GM12878 (cell line): ENCODE measurements around the gene GPM6B. TPM values are rescaled to one million over a fixed set of nuclear protein-coding genes. Genes with fewer than 3 reads are reported as not detected.

Experiments used
- ATAC-seq: fragments of 200-7000 bp; cut with Tn5 transposase; 3 replicates; pipeline ENCODE4 v1.9.1; 2020; ENCODE audit warnings: mild to moderate bottlenecking, moderate library complexity
- BruUV-seq: library from RNA; stranded (reverse); fragments of 400-500 nt; replicated peaks from 2 replicates; lab custom pipeline; 2021; lab: Mats Ljungman, UMichigan
- CTCF ChIA-PET: fragments of 300-600 bp; sonication (Branson Sonifier 250); formaldehyde crosslinking; extraction: SDS; loops from one replicate; lab custom pipeline; 2021; ENCODE audit warnings: inconsistent platforms; lab: Yijun Ruan, JAX
- POLR2A ChIA-PET: fragments of 350-600 bp; formaldehyde crosslinking; extraction: SDS; loops from one replicate; lab custom pipeline; 2021; ENCODE audit warnings: inconsistent platforms; lab: Charles Lee
- RAD21 ChIA-PET: fragments of 300-600 bp; sonication (Branson Sonifier 250); formaldehyde crosslinking; loops from one replicate; lab custom pipeline; 2023; ENCODE audit warnings: antibody characterized with exemption; ENCODE audit not compliant: unreplicated experiment; lab: Charles Lee
- SMC1A ChIA-PET: fragments of 300-600 bp; sonication (Branson Sonifier 250); formaldehyde crosslinking; loops from one replicate; lab custom pipeline; 2023; ENCODE audit not compliant: unreplicated experiment, uncharacterized antibody; lab: Charles Lee
- DNase-seq: peaks from one replicate; pipeline ENCODE4 v3.0.0-alpha.2; 2011; ENCODE audit warnings: low read depth, low spot score
- FAIRE-seq: peaks from 3 replicates; lab custom pipeline; 2011; peaks lifted over from hg19 to GRCh38; lab: Jason Lieb, UNC
- H2AFZ ChIP-seq: 2 replicates; pipeline ENCODE4 v1.6.0; 2011; ENCODE audit warnings: low read depth, low read length, control low read depth; ENCODE audit not compliant: control insufficient read depth
- H3K27ac ChIP-seq: 2 replicates; pipeline ENCODE4 v1.5.1; 2011; ENCODE audit warnings: control low read depth; ENCODE audit not compliant: control insufficient read depth, insufficient read depth
- H3K27me3 ChIP-seq, 2 experiments: replicated peaks in 1 of 2; 2 replicates each; pipeline versions ENCODE4 v1.6.0 to v1.6.1; 2011; ENCODE audit warnings: low read length in 1 of 2; ENCODE audit not compliant: control insufficient read depth in 2 of 2, insufficient read depth in 2 of 2
- H3K36me3 ChIP-seq, 2 experiments: 2 replicates each; pipeline ENCODE4 v1.5.1; 2011; ENCODE audit warnings: low read length in 1 of 2; ENCODE audit not compliant: control insufficient read depth in 2 of 2, insufficient read depth in 2 of 2
- H3K4me1 ChIP-seq: 2 replicates; pipeline ENCODE4 v1.6.1; 2011; ENCODE audit warnings: mild to moderate bottlenecking, low read length, moderate library complexity, mixed read lengths; ENCODE audit not compliant: control insufficient read depth, insufficient read depth
- H3K4me2 ChIP-seq: 2 replicates; pipeline ENCODE4 v1.6.0; 2011; ENCODE audit warnings: control low read depth; ENCODE audit not compliant: control insufficient read depth, insufficient read depth
- H3K4me3 ChIP-seq: fragments of 200-600 bp; sonication (generic); 2 replicates; pipeline ENCODE4 v1.5.1; 2016
- H3K79me2 ChIP-seq: 2 replicates; pipeline ENCODE4 v1.6.0; 2011; ENCODE audit warnings: low read length; ENCODE audit not compliant: control insufficient read depth, insufficient read depth
- H3K9ac ChIP-seq: 2 replicates; pipeline ENCODE4 v1.8.0; 2011; ENCODE audit warnings: low read length, control low read depth, mixed read lengths; ENCODE audit not compliant: control insufficient read depth, insufficient read depth
- H3K9me3 ChIP-seq: replicated peaks from 3 replicates; pipeline ENCODE4 v1.5.1; 2011; ENCODE audit warnings: mild to moderate bottlenecking, low read length; ENCODE audit not compliant: control insufficient read depth, insufficient read depth
- H4K20me1 ChIP-seq: 2 replicates; pipeline ENCODE4 v1.6.0; 2011; ENCODE audit not compliant: control insufficient read depth, insufficient read depth
- BCL11A ChIP-seq: IDR thresholded peaks from 2 replicates; pipeline ENCODE4 v1.6.1; 2011; ENCODE audit warnings: low read depth, low read length
- EED ChIP-seq: sonication (generic); IDR thresholded peaks from 2 replicates; pipeline ENCODE4 v1.6.1; 2016; ENCODE audit warnings: antibody characterized with exemption, low read depth
- FOXK2 ChIP-seq: fragments of 450-650 bp; IDR thresholded peaks from 2 replicates; pipeline ENCODE4 v1.6.1; 2017; ENCODE audit warnings: mild to moderate bottlenecking, moderate library complexity
- HDAC2 ChIP-seq: fragments of 200-600 bp; sonication (generic); IDR thresholded peaks from 2 replicates; pipeline ENCODE4 v1.6.1; 2017
- HSF1 ChIP-seq: fragments of 150-350 bp; IDR thresholded peaks from 2 replicates; pipeline ENCODE4 v1.6.1; 2014; ENCODE audit warnings: mild to moderate bottlenecking, low read depth, low read length
- JUNB ChIP-seq: IDR thresholded peaks from 2 replicates; pipeline ENCODE4 v1.6.1; 2016; ENCODE audit warnings: antibody characterized with exemption, mild to moderate bottlenecking
- KAT2A ChIP-seq: conservative IDR thresholded peaks from 2 replicates; pipeline ENCODE4 v1.6.1; 2011; ENCODE audit warnings: low read depth, low read length; ENCODE audit not compliant: control insufficient read depth
- NFIC ChIP-seq: IDR thresholded peaks from 2 replicates; pipeline ENCODE4 v1.6.1; 2012; ENCODE audit warnings: low read depth, mild to moderate bottlenecking, inconsistent platforms, low read length, moderate library complexity
- NR2C1 ChIP-seq: fragments of 450-650 bp; IDR thresholded peaks from 2 replicates; pipeline ENCODE4 v1.6.1; 2017; ENCODE audit warnings: antibody characterized with exemption, mild to moderate bottlenecking, moderate library complexity
- NR2F1 ChIP-seq: fragments of 450-650 bp; conservative IDR thresholded peaks from 2 replicates; pipeline ENCODE4 v1.6.1; 2017; ENCODE audit warnings: mild to moderate bottlenecking
- PAX5 ChIP-seq: IDR thresholded peaks from 2 replicates; pipeline ENCODE4 v1.6.1; 2011; ENCODE audit warnings: low read depth, low read length, borderline replicate concordance
- RCOR1 ChIP-seq: conservative IDR thresholded peaks from 2 replicates; pipeline ENCODE4 v1.6.1; 2012; ENCODE audit warnings: low read depth, low read length, improper control_type of control experiment
- SMAD1 ChIP-seq: fragments of 450-650 bp; IDR thresholded peaks from 2 replicates; pipeline ENCODE4 v1.6.1; 2018; ENCODE audit warnings: mild to moderate bottlenecking, low read depth; ENCODE audit not compliant: partially characterized antibody
- STAT1 ChIP-seq: fragments of 450-650 bp; conservative IDR thresholded peaks from 2 replicates; pipeline ENCODE4 v1.6.1; 2014; ENCODE audit warnings: antibody characterized with exemption, mild to moderate bottlenecking
- SUPT20H ChIP-seq: IDR thresholded peaks from 2 replicates; pipeline ENCODE4 v1.6.1; 2011; ENCODE audit warnings: low read depth, mild to moderate bottlenecking, low read length, moderate library complexity, borderline replicate concordance; ENCODE audit not compliant: control insufficient read depth
- SUZ12 ChIP-seq: fragments of 200-600 bp; sonication (generic); IDR thresholded peaks from one replicate; pipeline ENCODE4 v1.6.1; 2018; ENCODE audit warnings: antibody characterized with exemption, mild to moderate bottlenecking; ENCODE audit not compliant: unreplicated experiment
- TCF12 ChIP-seq: IDR thresholded peaks from 2 replicates; pipeline ENCODE4 v1.6.1; 2011; ENCODE audit warnings: low read depth, mild to moderate bottlenecking, low read length
- TCF3 ChIP-seq: IDR thresholded peaks from 2 replicates; pipeline ENCODE4 v1.6.1; 2012; ENCODE audit warnings: low read depth, mild to moderate bottlenecking, low read length, borderline replicate concordance; ENCODE audit not compliant: insufficient read depth
- WRNIP1 ChIP-seq: IDR thresholded peaks from 2 replicates; pipeline ENCODE4 v1.6.1; 2011; ENCODE audit warnings: low read depth, low read length, improper control_type of control experiment, borderline replicate concordance
- ZNF24 ChIP-seq: fragments of 450-650 bp; IDR thresholded peaks from 2 replicates; pipeline ENCODE4 v1.6.1; 2017; ENCODE audit warnings: antibody characterized with exemption, mild to moderate bottlenecking
- in situ Hi-C: fragments of 300-500 bp; cut with MboI; formaldehyde crosslinking; loops from 9 replicates; pipeline ENCODE4 v1.14.3; 2018; ENCODE audit warnings: mixed read lengths
- intact Hi-C: fragments of 100-400 bp; cut with micrococcal nuclease; formaldehyde crosslinking; loops from one replicate; pipeline ENCODE4 v1.14.2; 2022; ENCODE audit not compliant: unreplicated experiment
- polyA plus RNA-seq, 11 experiments: library from polyadenylated mRNA; depleted of rRNA in 4 of 11; unstranded in 6 of 11; stranded (reverse) in 5 of 11; fragments of >200 nt; fragmentation: Nextera tagmentation in 4 of 11; fragmentation: Illumina TruSeq in 1 of 11; extraction: Ambion mirVana in 4 of 11; extraction: Trizol in 1 of 11; gene quantifications; 1 replicate in 1 of 11; 2 replicates in 10 of 11; pipeline versions ENCODE4 v1.2.1 to v1.2.3, GENCODE V29; 2011 to 2016; ENCODE audit warnings: inconsistent platforms in 2 of 11, missing spikeins in 2 of 11, low read depth in 1 of 11
- total RNA-seq, 4 experiments: library from RNA; depleted of rRNA in 3 of 4; stranded (reverse); fragments of >200 nt in 3 of 4; fragmentation: Illumina TruSeq in 1 of 4; extraction: Trizol in 1 of 4; gene quantifications; 2 replicates each; pipeline versions ENCODE4 v1.2.1 to v1.2.3, GENCODE V29; 2013 to 2021

The GPM6B gene
- total and polyA plus RNA-seq, 10 of the 15 experiments (the other 5 are each of a cell fraction or from before 2014, with no cell fraction given): 0.01 to 2.6 (median 0.37) TPM; not detected in 2

DNA sequence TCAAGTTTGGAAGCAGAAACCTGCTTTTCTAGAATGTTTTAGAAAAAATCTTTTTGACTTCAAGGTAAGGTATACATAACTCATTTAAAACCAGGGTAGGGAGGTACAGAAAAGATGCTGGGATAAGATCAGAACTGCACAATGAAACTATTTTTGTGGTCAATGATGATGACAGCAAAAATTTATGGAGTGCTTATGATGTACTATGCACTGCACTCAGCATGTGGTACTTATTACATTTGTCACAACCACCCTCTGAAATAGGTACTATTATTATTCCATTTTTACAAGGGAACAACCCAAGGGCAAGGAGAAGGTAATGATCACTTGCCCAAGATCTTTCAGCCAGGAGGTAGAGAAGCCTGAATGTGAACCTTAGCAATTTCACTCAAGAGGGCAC, 8.0 kb downstream of the GPM6B start:
- BruUV-seq: no TSS peak
- H3K27ac ChIP-seq: no peak overlapping the region

More for the DNA sequence above, 8.0 kb downstream of the GPM6B start:
- RAD21 ChIA-PET: no interaction called here
- Histone ChIP-seq H3K4me3 (no peak overlapping the region), H3K27me3 (0 out of 4 replicates have a peak, but pooled peaks cover 0 to 6% of the 10 kb centered on the region in 2 experiments), H4K20me1 (no peaks in the 10 kb centered on the region), H3K36me3 (no peaks in the 10 kb centered on the region), H3K79me2 (no peaks in the 10 kb centered on the region), H3K9me3 (no peaks in the 10 kb centered on the region), H2AFZ (no peak overlapping the region), H3K4me2 (no peak overlapping the region), H3K4me1 (no peaks in the 10 kb centered on the region), H3K9ac (no peak overlapping the region)
- DNase-seq: no peak
- POLR2A ChIA-PET: no interaction called here
- SMC1A ChIA-PET: no interaction called here
- in situ Hi-C loops (no loop called here), intact Hi-C loops (no loop called here)
- no peak for FAIRE-seq
- CTCF ChIA-PET: no interaction called here
- no peak for ATAC-seq
- no peak for TF ChIP-seq FOXK2
- no peak for TF ChIP-seq NR2C1
- TF ChIP-seq EED: no peak
- TF ChIP-seq RCOR1: no peak
- no peak for TF ChIP-seq NFIC
- no peak for TF ChIP-seq KAT2A
- TF ChIP-seq SUZ12: no peak
- TF ChIP-seq BCL11A: no peak
- TF ChIP-seq PAX5: no peak
- TF ChIP-seq STAT1: no peak
- no peak for TF ChIP-seq HDAC2
- TF ChIP-seq ZNF24: no peak
- no peak for TF ChIP-seq SMAD1
- no peak for TF ChIP-seq SUPT20H
- no peak for TF ChIP-seq HSF1
- no peak for TF ChIP-seq JUNB
- no peak for TF ChIP-seq TCF3
- no peak for TF ChIP-seq NR2F1
- no peak for TF ChIP-seq TCF12
- no peak for TF ChIP-seq WRNIP1
